Stimulated activated effector memory CD8-positive, alpha-beta T cell treated with anti-CD3 and anti-CD28 coated beads, Interleukin-12 subunit alpha, Interleukin-12 subunit beta, amount 100 ng/mL, for 72 hours (primary cell): Measurements from ENCODE around the gene GAPVD1.
A peak's percentile ranks its signal among the peaks of the same experiment; 100 is the strongest.
"Not testable (repeated sequence)": the region's sequence is repeated elsewhere in the genome, so short reads cannot be mapped to it uniquely, and the experiment has no call there.

ENCODE experiments used
- ATAC-seq: fragments of 150-1000 bp; cut with Tn5 transposase; 2 replicates; pipeline ENCODE4 v1.10.0; 2021
- DNase-seq, 2 donors: peaks; one replicate each; pipeline ENCODE4 v3.0.0; 2021 to 2022; ENCODE audit warnings: low spot score in 2 of 2
- H3K27ac Mint-ChIP-seq: one replicate; pipeline ENCODE4 v1.8.0; 2022; ENCODE audit warnings: mild to moderate bottlenecking, mixed read lengths
- H3K36me3 Mint-ChIP-seq: one replicate; pipeline ENCODE4 v1.8.0; 2022; ENCODE audit warnings: mild to moderate bottlenecking, mixed read lengths
- H3K4me1 Mint-ChIP-seq: one replicate; pipeline ENCODE4 v1.8.0; 2022; ENCODE audit warnings: mixed read lengths
- H3K4me3 Mint-ChIP-seq: one replicate; pipeline ENCODE4 v1.8.0; 2022; ENCODE audit warnings: mild to moderate bottlenecking, mixed read lengths
- H3K9me3 Mint-ChIP-seq: one replicate; pipeline ENCODE4 v1.8.0; 2022; ENCODE audit warnings: mixed read lengths

The GAPVD1 gene

GRCh38 chr9:125269014-125269397 lies 7.4 kb downstream of the GAPVD1 start:
- H3K36me3 Mint-ChIP-seq: peaks cover 91% of the 10 kb centered on the region
- peak overlapping the region; percentile 64 for H3K27ac Mint-ChIP-seq
- H3K4me1 Mint-ChIP-seq: peaks cover 31% of the 10 kb centered on the region
- no peak for ATAC-seq
- H3K4me3 Mint-ChIP-seq: no peak overlapping the region
- DNase-seq: no peak
- no peaks in the 10 kb centered on the region for H3K9me3 Mint-ChIP-seq

GRCh38 chr9:125271081-125271480 lies 9.5 kb downstream of the GAPVD1 start:
- H3K4me1 Mint-ChIP-seq: peaks cover 20% of the 10 kb centered on the region

GRCh38 chr9:125272697-125273096 lies 11.1 kb downstream of the GAPVD1 start:
- Mint-ChIP-seq H3K36me3 (peaks cover 57% of the 10 kb centered on the region), H3K27ac (no peak overlapping the region), H3K4me1 (peaks cover 20% of the 10 kb centered on the region), H3K4me3 (no peak overlapping the region), H3K9me3 (no peaks in the 10 kb centered on the region)
- ATAC-seq (no peak), DNase-seq (no peak)

More at GRCh38 chr9:125271081-125271480, 9.5 kb downstream of the GAPVD1 start:
- Mint-ChIP-seq H3K4me3 (no peak overlapping the region), H3K9me3 (no peaks in the 10 kb centered on the region), H3K36me3 (peaks cover 71% of the 10 kb centered on the region), H3K27ac (no peak overlapping the region)
- no peak for DNase-seq
- no peak for ATAC-seq

GRCh38 chr9:125276771-125277170 lies 15.1 kb downstream of the GAPVD1 start:
- H3K27ac Mint-ChIP-seq: no peak overlapping the region
- H3K9me3 Mint-ChIP-seq: no peaks in the 10 kb centered on the region
- no peak overlapping the region for H3K4me3 Mint-ChIP-seq
- peaks cover 40% of the 10 kb centered on the region for H3K36me3 Mint-ChIP-seq
- DNase-seq (no peak), ATAC-seq (no peak)
- H3K4me1 Mint-ChIP-seq: peaks cover 11% of the 10 kb centered on the region

- Mint-ChIP-seq H3K36me3 (peaks cover 34% of the 10 kb centered on the region), H3K9me3 (no peaks in the 10 kb centered on the region), H3K4me3 (no peak overlapping the region), H3K27ac (no peak overlapping the region), H3K4me1 (peaks cover 11% of the 10 kb centered on the region)
- no peak for ATAC-seq
- DNase-seq: no peak
These were observed 15.8 kb downstream of the GAPVD1 start for GRCh38 chr9:125277411-125277810.

GRCh38 chr9:125280945-125281344 lies 19.3 kb downstream of the GAPVD1 start:
- Mint-ChIP-seq H3K4me1 (no peaks in the 10 kb centered on the region), H3K36me3 (peaks cover 32% of the 10 kb centered on the region), H3K27ac (no peak overlapping the region), H3K4me3 (no peak overlapping the region), H3K9me3 (no peaks in the 10 kb centered on the region)
- no peak for ATAC-seq
- DNase-seq: no peak

GRCh38 chr9:125284855-125285254 lies 23.2 kb downstream of the GAPVD1 start:
- Mint-ChIP-seq H3K4me1 (no peaks in the 10 kb centered on the region), H3K27ac (no peak overlapping the region)
- no peak for DNase-seq

GRCh38 chr9:125286935-125287433 lies 25.4 kb downstream of the GAPVD1 start:
- H3K4me1 Mint-ChIP-seq, H3K4me3 Mint-ChIP-seq, H3K27ac Mint-ChIP-seq, DNase-seq, H3K36me3 Mint-ChIP-seq, ATAC-seq, H3K9me3 Mint-ChIP-seq: not testable (repeated sequence)

More at GRCh38 chr9:125284855-125285254, 23.2 kb downstream of the GAPVD1 start:
- ATAC-seq: no peak
- Mint-ChIP-seq H3K36me3 (peaks cover 18% of the 10 kb centered on the region), H3K9me3 (no peaks in the 10 kb centered on the region), H3K4me3 (no peak overlapping the region)

- peak; percentile 61 for ATAC-seq
These were observed 31.5 kb downstream of the GAPVD1 start for GRCh38 chr9:125293134-125293533.

GRCh38 chr9:125295657-125296056 lies 34.0 kb downstream of the GAPVD1 start:
- H3K4me1 Mint-ChIP-seq: peaks cover 5% of the 10 kb centered on the region
- ATAC-seq: no peak
- H3K4me3 Mint-ChIP-seq: no peak overlapping the region
- H3K36me3 Mint-ChIP-seq: peaks cover 40% of the 10 kb centered on the region
- no peak for DNase-seq
- no peaks in the 10 kb centered on the region for H3K9me3 Mint-ChIP-seq
- H3K27ac Mint-ChIP-seq: no peak overlapping the region

More at GRCh38 chr9:125293134-125293533, 31.5 kb downstream of the GAPVD1 start:
- Mint-ChIP-seq H3K9me3 (no peaks in the 10 kb centered on the region), H3K36me3 (peaks cover 15% of the 10 kb centered on the region), H3K27ac (no peak overlapping the region), H3K4me1 (peaks cover 5% of the 10 kb centered on the region), H3K4me3 (no peak overlapping the region)
- no peak for DNase-seq

GRCh38 chr9:125296843-125297372 lies 35.3 kb downstream of the GAPVD1 start:
- peaks cover 53% of the 10 kb centered on the region for H3K36me3 Mint-ChIP-seq
- no peak overlapping the region for H3K4me3 Mint-ChIP-seq
- no peak for ATAC-seq
- DNase-seq: no peak
- H3K4me1 Mint-ChIP-seq: peaks cover 5% of the 10 kb centered on the region
- H3K9me3 Mint-ChIP-seq: no peaks in the 10 kb centered on the region
- H3K27ac Mint-ChIP-seq: peak overlapping the region; percentile 64

GRCh38 chr9:125297917-125298316 lies 36.3 kb downstream of the GAPVD1 start:
- Mint-ChIP-seq H3K4me3 (no peak overlapping the region), H3K27ac (no peak overlapping the region), H3K36me3 (peaks cover 63% of the 10 kb centered on the region), H3K4me1 (peaks cover 5% of the 10 kb centered on the region), H3K9me3 (no peaks in the 10 kb centered on the region)
- no peak for DNase-seq
- ATAC-seq: no peak

- ATAC-seq (no peak), DNase-seq (no peak)
- Mint-ChIP-seq H3K27ac (no peak overlapping the region), H3K4me1 (peaks cover 3% of the 10 kb centered on the region), H3K36me3 (peaks cover 93% of the 10 kb centered on the region), H3K9me3 (no peaks in the 10 kb centered on the region), H3K4me3 (no peak overlapping the region)
These were observed 40.6 kb downstream of the GAPVD1 start for GRCh38 chr9:125302241-125302640.

- ATAC-seq (no peak), DNase-seq (no peak)
- Mint-ChIP-seq H3K27ac (no peak overlapping the region), H3K9me3 (no peaks in the 10 kb centered on the region), H3K36me3 (peaks cover 100% of the 10 kb centered on the region), H3K4me3 (no peak overlapping the region), H3K4me1 (no peaks in the 10 kb centered on the region)
These were observed 42.6 kb downstream of the GAPVD1 start for GRCh38 chr9:125304273-125304672.

GRCh38 chr9:125312411-125312810 lies 50.8 kb downstream of the GAPVD1 start:
- ATAC-seq (peak; percentile 51), DNase-seq (no peak)
- Mint-ChIP-seq H3K4me3 (no peak overlapping the region), H3K36me3 (peaks cover 96% of the 10 kb centered on the region), H3K9me3 (no peaks in the 10 kb centered on the region), H3K4me1 (no peaks in the 10 kb centered on the region), H3K27ac (no peak overlapping the region)

- not testable (repeated sequence) for H3K4me1 Mint-ChIP-seq, H3K4me3 Mint-ChIP-seq, ATAC-seq, H3K27ac Mint-ChIP-seq, H3K9me3 Mint-ChIP-seq, DNase-seq
- H3K36me3 Mint-ChIP-seq: peaks cover 88% of the 10 kb centered on the region
These were observed 54.7 kb downstream of the GAPVD1 start for GRCh38 chr9:125316359-125316758.
